ENCODE results near the gene MPPE1. TPM values are rescaled to one million over a fixed set of nuclear protein-coding genes. Genes with fewer than 3 reads are reported as not detected.

MPPE1 gene
- total RNA-seq, 1 donor from 2014 or later: 49.4 TPM

DNA sequence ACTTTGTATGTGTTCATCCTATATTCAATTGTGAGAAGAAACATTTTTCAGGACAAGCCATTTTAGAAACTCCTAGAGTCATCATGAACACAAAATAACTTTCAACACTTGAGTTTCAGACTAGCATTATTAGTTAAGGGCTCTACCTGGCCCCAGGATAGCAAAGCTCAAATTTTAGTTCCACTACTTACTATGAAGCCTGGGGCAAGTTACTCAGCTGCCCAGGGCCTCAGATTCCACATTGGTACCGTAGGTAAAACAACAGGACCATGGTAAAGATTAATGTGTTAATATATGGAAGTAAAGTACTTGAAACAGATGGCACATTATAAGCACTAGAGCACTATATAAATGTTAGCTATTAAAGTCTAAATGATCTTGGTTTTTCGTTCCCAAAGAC, 19.4 kb downstream of the MPPE1 start:
- Mint-ChIP-seq H3K36me3 (ENCODE audit: unreplicated experiment) (peaks cover 31% of the 10 kb centered on the region), H3K9me3 (ENCODE audit: unreplicated experiment) (no peaks in the 10 kb centered on the region), H3K27ac (ENCODE audit: unreplicated experiment) (no peak overlapping the region), H3K4me1 (ENCODE audit: unreplicated experiment) (no peaks in the 10 kb centered on the region), H3K27me3 (ENCODE audit: unreplicated experiment) (no peaks in the 10 kb centered on the region), H3K4me3 (ENCODE audit: unreplicated experiment) (no peak overlapping the region)
- TF ChIP-seq, protein P1, sequence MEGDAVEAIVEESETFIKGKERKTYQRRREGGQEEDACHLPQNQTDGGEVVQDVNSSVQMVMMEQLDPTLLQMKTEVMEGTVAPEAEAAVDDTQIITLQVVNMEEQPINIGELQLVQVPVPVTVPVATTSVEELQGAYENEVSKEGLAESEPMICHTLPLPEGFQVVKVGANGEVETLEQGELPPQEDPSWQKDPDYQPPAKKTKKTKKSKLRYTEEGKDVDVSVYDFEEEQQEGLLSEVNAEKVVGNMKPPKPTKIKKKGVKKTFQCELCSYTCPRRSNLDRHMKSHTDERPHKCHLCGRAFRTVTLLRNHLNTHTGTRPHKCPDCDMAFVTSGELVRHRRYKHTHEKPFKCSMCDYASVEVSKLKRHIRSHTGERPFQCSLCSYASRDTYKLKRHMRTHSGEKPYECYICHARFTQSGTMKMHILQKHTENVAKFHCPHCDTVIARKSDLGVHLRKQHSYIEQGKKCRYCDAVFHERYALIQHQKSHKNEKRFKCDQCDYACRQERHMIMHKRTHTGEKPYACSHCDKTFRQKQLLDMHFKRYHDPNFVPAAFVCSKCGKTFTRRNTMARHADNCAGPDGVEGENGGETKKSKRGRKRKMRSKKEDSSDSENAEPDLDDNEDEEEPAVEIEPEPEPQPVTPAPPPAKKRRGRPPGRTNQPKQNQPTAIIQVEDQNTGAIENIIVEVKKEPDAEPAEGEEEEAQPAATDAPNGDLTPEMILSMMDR (IDR thresholded peaks at IDR 0.05): no peak
- no peak for DNase-seq (ENCODE audit: extremely low spot score, unreplicated experiment)

DNA sequence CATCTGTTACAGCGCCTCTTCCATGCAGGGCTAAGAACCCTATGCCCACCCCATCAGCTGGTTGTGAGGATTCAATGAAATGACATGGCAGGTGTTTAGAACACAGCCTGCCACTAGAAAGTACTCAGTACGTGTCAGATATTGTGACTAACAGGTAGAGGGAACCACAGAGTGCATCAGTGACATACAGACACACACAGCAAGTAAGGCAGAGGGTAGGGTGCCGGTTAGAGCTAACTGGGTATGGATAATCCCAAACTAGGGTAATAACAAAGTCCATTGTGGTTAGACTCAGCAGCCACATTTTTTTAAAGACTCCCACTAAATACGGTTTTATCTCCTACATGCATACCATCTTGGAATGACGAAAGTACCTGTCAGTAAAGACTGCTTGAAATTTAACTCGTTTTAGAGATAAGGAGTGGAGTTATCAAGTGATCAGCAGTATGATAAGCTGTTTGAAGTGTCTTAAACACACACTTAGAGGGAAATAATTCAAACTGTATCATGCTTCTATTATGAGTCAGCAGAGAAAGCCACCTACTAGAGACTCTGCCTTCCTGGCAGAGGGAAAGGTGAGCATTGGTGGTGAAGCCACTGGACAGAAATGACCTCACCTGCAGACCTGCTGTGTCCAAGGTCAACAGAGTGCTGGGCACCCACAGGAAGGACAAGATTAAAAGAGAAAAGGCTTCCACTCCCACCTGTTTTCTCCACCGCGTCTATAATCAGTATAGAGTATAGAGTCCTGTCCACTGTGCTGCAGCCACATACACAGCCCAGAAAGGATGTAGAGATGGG, 20.6 kb downstream of the MPPE1 start:
- H3K36me3 Mint-ChIP-seq (ENCODE audit: unreplicated experiment): peaks cover 31% of the 10 kb centered on the region
- no peaks in the 10 kb centered on the region for H3K9me3 Mint-ChIP-seq (ENCODE audit: unreplicated experiment)
- no peaks in the 10 kb centered on the region for H3K27me3 Mint-ChIP-seq (ENCODE audit: unreplicated experiment)
- H3K27ac Mint-ChIP-seq (ENCODE audit: unreplicated experiment): no peak overlapping the region
- TF ChIP-seq, protein P1 (IDR thresholded peaks at IDR 0.05): no peak
- H3K4me3 Mint-ChIP-seq (ENCODE audit: unreplicated experiment): no peak overlapping the region
- no peaks in the 10 kb centered on the region for H3K4me1 Mint-ChIP-seq (ENCODE audit: unreplicated experiment)
- no peak for DNase-seq (ENCODE audit: extremely low spot score, unreplicated experiment)

DNA sequence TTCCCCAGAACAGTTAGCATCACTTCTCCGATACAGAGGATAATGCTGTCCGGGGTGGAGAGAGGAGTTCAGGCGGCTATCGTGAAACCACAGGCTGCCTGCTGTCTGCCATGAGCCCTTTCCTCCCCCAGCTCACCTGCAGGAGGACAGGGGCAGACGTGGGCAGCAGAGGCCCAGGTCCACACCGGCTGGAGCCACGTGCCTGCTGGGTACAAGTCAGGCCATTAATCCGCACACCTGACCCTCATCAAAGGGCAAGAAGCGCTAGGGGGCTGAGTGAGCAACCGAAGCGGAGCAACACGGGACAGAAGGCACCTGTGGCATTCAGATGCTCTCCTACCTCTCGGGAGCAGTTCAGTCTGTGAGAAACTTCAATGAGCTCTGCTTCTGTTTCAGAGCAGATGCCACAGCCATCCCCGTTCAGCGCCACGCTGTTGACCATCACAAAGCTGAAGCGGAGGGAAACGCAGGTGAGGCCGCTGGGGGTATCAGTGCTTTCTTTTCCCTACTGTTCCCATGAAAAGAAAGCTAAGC, 21.5 kb downstream of the MPPE1 start:
- H3K27ac Mint-ChIP-seq (ENCODE audit: unreplicated experiment): no peak overlapping the region
- H3K36me3 Mint-ChIP-seq (ENCODE audit: unreplicated experiment): peaks cover 29% of the 10 kb centered on the region
- H3K4me1 Mint-ChIP-seq (ENCODE audit: unreplicated experiment): no peaks in the 10 kb centered on the region
- no peak for DNase-seq (ENCODE audit: extremely low spot score, unreplicated experiment)
- TF ChIP-seq, protein P1 (IDR thresholded peaks at IDR 0.05): no peak
- H3K4me3 Mint-ChIP-seq (ENCODE audit: unreplicated experiment): no peak overlapping the region
- H3K27me3 Mint-ChIP-seq (ENCODE audit: unreplicated experiment): no peaks in the 10 kb centered on the region
- H3K9me3 Mint-ChIP-seq (ENCODE audit: unreplicated experiment): no peaks in the 10 kb centered on the region

DNA sequence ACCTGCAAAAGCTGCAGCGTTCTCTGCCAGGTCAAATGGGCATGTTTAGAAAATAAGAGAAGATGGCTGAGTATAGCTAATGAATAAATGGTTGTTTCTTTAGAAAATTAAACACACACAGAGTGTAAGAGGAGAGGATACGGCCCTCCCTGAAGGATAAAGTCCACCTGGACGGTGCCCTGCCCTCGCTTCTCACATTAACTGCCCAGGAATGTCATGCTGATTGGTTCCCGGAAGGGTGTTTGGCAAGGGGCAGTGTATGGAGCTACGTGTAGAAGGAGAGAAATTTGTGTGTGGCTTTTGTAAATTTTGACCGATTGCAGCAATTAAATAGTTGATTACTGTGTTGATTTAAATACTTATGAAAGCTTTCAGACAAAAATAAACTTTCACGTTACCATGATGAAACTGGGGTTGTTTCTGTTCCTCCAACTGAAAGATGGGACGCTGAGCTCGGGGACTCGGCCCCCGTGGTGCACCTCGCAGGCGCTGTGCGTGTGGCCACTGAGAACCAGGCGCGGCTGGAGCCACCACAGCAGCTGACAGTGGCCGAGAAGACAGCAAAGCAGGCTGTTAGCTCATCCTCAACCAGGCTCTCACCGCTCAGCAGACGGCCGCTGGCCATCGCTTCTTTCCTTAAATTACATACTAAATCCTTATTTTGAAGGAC, 22.7 kb downstream of the MPPE1 start:
- H3K4me1 Mint-ChIP-seq (ENCODE audit: unreplicated experiment): no peaks in the 10 kb centered on the region
- H3K4me3 Mint-ChIP-seq (ENCODE audit: unreplicated experiment): no peak overlapping the region
- H3K27me3 Mint-ChIP-seq (ENCODE audit: unreplicated experiment): no peaks in the 10 kb centered on the region
- no peak overlapping the region for H3K27ac Mint-ChIP-seq (ENCODE audit: unreplicated experiment)
- no peak for DNase-seq (ENCODE audit: extremely low spot score, unreplicated experiment)
- peaks cover 24% of the 10 kb centered on the region for H3K36me3 Mint-ChIP-seq (ENCODE audit: unreplicated experiment)
- TF ChIP-seq, protein P1 (IDR thresholded peaks at IDR 0.05): no peak
- no peaks in the 10 kb centered on the region for H3K9me3 Mint-ChIP-seq (ENCODE audit: unreplicated experiment)

DNA sequence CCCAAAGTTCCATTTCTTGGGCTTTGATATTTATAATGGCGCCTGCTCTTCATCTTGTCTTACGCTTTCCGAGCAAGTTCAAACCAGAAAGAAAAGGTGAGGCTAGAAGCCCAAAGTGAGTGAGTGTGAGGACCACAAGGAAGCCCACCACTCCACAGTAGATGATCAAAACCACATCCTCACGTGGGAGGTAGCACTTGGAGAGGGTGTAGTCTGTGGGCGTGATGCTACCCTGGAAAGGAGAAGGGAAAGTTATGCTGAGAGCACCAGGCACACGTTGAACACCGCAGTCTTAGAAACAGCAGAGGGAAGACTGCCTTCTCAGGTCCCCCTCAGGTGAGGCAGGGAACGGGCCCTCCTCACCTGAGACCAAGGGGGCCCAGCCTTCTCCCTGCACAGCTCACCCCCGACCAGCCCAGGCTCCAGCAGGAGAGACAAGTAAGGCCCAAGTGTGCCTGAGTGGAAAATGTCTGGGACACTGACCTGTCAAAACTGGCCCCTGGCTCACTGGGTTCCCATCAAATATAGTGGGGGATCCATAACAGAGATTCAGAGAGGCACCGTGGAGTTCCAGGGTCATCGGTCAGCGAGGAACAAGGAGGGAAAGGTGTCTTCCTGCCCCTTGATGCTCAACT, 23.6 kb downstream of the MPPE1 start:
- TF ChIP-seq, protein P1 (IDR thresholded peaks at IDR 0.05): no peak
- no peak overlapping the region for H3K4me3 Mint-ChIP-seq (ENCODE audit: unreplicated experiment)
- H3K27ac Mint-ChIP-seq (ENCODE audit: unreplicated experiment): no peak overlapping the region
- H3K27me3 Mint-ChIP-seq (ENCODE audit: unreplicated experiment): no peaks in the 10 kb centered on the region
- DNase-seq (ENCODE audit: extremely low spot score, unreplicated experiment): no peak
- H3K9me3 Mint-ChIP-seq (ENCODE audit: unreplicated experiment): no peaks in the 10 kb centered on the region
- H3K36me3 Mint-ChIP-seq (ENCODE audit: unreplicated experiment): peaks cover 20% of the 10 kb centered on the region
- H3K4me1 Mint-ChIP-seq (ENCODE audit: unreplicated experiment): no peaks in the 10 kb centered on the region

Measured in osteocyte (in vitro differentiated cells).